Caco-2 (cell line): ENCODE data around the gene MAD1L1. TPM values are rescaled to one million over a fixed set of nuclear protein-coding genes. Genes with fewer than 3 reads are reported as not detected.

ENCODE experiments used
- BruUV-seq: library from RNA; stranded (reverse); fragments of 400-500 nt; replicated peaks from 2 replicates; lab custom pipeline; 2021; lab: Mats Ljungman, UMichigan
- CTCF ChIA-PET: fragments of 300-600 bp; sonication (Branson Sonifier 250); formaldehyde crosslinking; loops from one replicate; lab custom pipeline; 2022; ENCODE audit warnings: antibody characterized with exemption; lab: Charles Lee
- POLR2A ChIA-PET: fragments of 300-600 bp; sonication (Branson Sonifier 250); formaldehyde crosslinking; loops from one replicate; lab custom pipeline; 2022; ENCODE audit warnings: antibody characterized with exemption; lab: Charles Lee
- DNase-seq, 2 experiments: peaks; one replicate each; pipeline versions ENCODE4 v3.0.0 to v3.0.0-alpha.2; 2020 to 2022
- H3K27me3 ChIP-seq: replicated peaks from 2 replicates; pipeline ENCODE4 v1.6.0; 2011; ENCODE audit warnings: low read length; ENCODE audit not compliant: control insufficient read depth, insufficient read depth
- H3K36me3 ChIP-seq: 2 replicates; pipeline ENCODE4 v1.5.1; 2011; ENCODE audit warnings: low read length; ENCODE audit not compliant: control insufficient read depth, insufficient read depth
- H3K4me1 ChIP-seq: fragments of 250-450 bp; sonication (Bioruptor Pico); 2 replicates; pipeline ENCODE4 v1.5.1; 2020; ENCODE audit warnings: mild to moderate bottlenecking
- H3K4me3 ChIP-seq: 2 replicates; pipeline ENCODE4 v1.5.1; 2011; ENCODE audit warnings: low read depth, mild to moderate bottlenecking, control low read depth, low read length
- H3K9me3 ChIP-seq: fragments of 250-450 bp; sonication (Bioruptor Pico); 2 replicates; pipeline ENCODE4 v1.5.1; 2020; ENCODE audit warnings: mild to moderate bottlenecking, moderate library complexity
- H3K27ac Mint-ChIP-seq: one replicate; pipeline ENCODE4 v1.8.0; 2022; ENCODE audit warnings: mixed read lengths; ENCODE audit not compliant: unreplicated experiment
- H3K27me3 Mint-ChIP-seq: one replicate; pipeline ENCODE4 v1.8.0; 2022; ENCODE audit warnings: mixed read lengths; ENCODE audit not compliant: insufficient read depth, unreplicated experiment
- H3K36me3 Mint-ChIP-seq: one replicate; pipeline ENCODE4 v1.8.0; 2022; ENCODE audit warnings: mild to moderate bottlenecking, mixed read lengths; ENCODE audit not compliant: insufficient read depth, unreplicated experiment
- H3K4me1 Mint-ChIP-seq: one replicate; pipeline ENCODE4 v1.8.0; 2022; ENCODE audit warnings: low read depth, mixed read lengths; ENCODE audit not compliant: unreplicated experiment
- H3K4me3 Mint-ChIP-seq: one replicate; pipeline ENCODE4 v1.8.0; 2022; ENCODE audit warnings: mild to moderate bottlenecking, moderate library complexity, mixed read lengths; ENCODE audit not compliant: unreplicated experiment
- H3K9me3 Mint-ChIP-seq: one replicate; pipeline ENCODE4 v1.8.0; 2022; ENCODE audit warnings: mixed read lengths; ENCODE audit not compliant: unreplicated experiment
- CTCF ChIP-seq, 2 experiments: fragments of 200-600 bp in 1 of 2; IDR thresholded peaks; 1 replicate in 1 of 2; 2 replicates in 1 of 2; pipeline versions ENCODE4 v1.5.1 to v1.8.0; 2011 to 2022; ENCODE audit warnings: antibody characterized with exemption in 1 of 2, control low read depth in 1 of 2, inconsistent platforms in 1 of 2, low read depth in 1 of 2, low read length in 1 of 2, mild to moderate bottlenecking in 1 of 2, moderate library complexity in 1 of 2; ENCODE audit not compliant: insufficient read depth in 1 of 2, severe bottlenecking in 1 of 2, unreplicated experiment in 1 of 2
- intact Hi-C: fragments of 100-400 bp; cut with micrococcal nuclease; formaldehyde crosslinking; loops from one replicate; pipeline ENCODE4 v1.10.0; 2022; ENCODE audit not compliant: unreplicated experiment
- total RNA-seq: library from RNA; stranded (reverse); gene quantifications from 2 replicates; pipeline ENCODE4 v1.2.3, GENCODE V29; 2022

MAD1L1 gene
- total RNA-seq, 1 experiment from 2014 or later, result 58.6 TPM

- Mint-ChIP-seq H3K9me3 (no peaks in the 10 kb centered on the region), H3K27ac (no peak overlapping the region), H3K4me3 (no peak overlapping the region), H3K36me3 (peaks cover 30% of the 10 kb centered on the region), H3K4me1 (no peaks in the 10 kb centered on the region), H3K27me3 (no peaks in the 10 kb centered on the region)
- POLR2A ChIA-PET, result no interaction called here
- no TSS peak for BruUV-seq
- CTCF ChIA-PET, result no interaction called here
- H3K4me3 ChIP-seq, result no peak overlapping the region
- no peaks in the 10 kb centered on the region for H3K4me1 ChIP-seq
- TF ChIP-seq CTCF (IDR thresholded peaks at IDR 0.05; ENCODE audit: insufficient read depth in 1 of 2, low read depth in 1 of 2, low read length in 1 of 2, severe bottlenecking in 1 of 2, unreplicated experiment in 1 of 2), result no peak
- H3K9me3 ChIP-seq, result no peaks in the 10 kb centered on the region
- no peaks in the 10 kb centered on the region for H3K36me3 ChIP-seq
- no peaks in the 10 kb centered on the region for H3K27me3 ChIP-seq
- DNase-seq, result no peak
- intact Hi-C loops, result no loop called here
Observed at GRCh38 chr7:1943326-1943725, 289.4 kb downstream of the MAD1L1 start.

- H3K27ac Mint-ChIP-seq, result no peak overlapping the region
- H3K4me1 Mint-ChIP-seq, result no peaks in the 10 kb centered on the region
- peaks cover 30% of the 10 kb centered on the region for H3K36me3 Mint-ChIP-seq
- intact Hi-C loops, result no loop called here
- no peaks in the 10 kb centered on the region for H3K27me3 Mint-ChIP-seq
- DNase-seq, result no peak
- Histone ChIP-seq H3K4me3 (no peak overlapping the region), H3K9me3 (no peaks in the 10 kb centered on the region), H3K27me3 (no peaks in the 10 kb centered on the region), H3K4me1 (no peaks in the 10 kb centered on the region), H3K36me3 (no peaks in the 10 kb centered on the region)
- TF ChIP-seq CTCF (IDR thresholded peaks at IDR 0.05; ENCODE audit: insufficient read depth in 1 of 2, low read depth in 1 of 2, low read length in 1 of 2, severe bottlenecking in 1 of 2, unreplicated experiment in 1 of 2), result no peak
- H3K9me3 Mint-ChIP-seq, result no peaks in the 10 kb centered on the region
- no peak overlapping the region for H3K4me3 Mint-ChIP-seq
- CTCF ChIA-PET, result no interaction called here
- BruUV-seq, result no TSS peak
- POLR2A ChIA-PET, result no interaction called here
Observed at GRCh38 chr7:1942941-1943289, 289.8 kb downstream of the MAD1L1 start.

- Histone ChIP-seq H3K36me3 (no peaks in the 10 kb centered on the region), H3K27me3 (no peaks in the 10 kb centered on the region), H3K4me3 (no peak overlapping the region), H3K9me3 (no peaks in the 10 kb centered on the region), H3K4me1 (no peaks in the 10 kb centered on the region)
- POLR2A ChIA-PET, result no interaction called here
- intact Hi-C loops, result no loop called here
- CTCF ChIA-PET, result no interaction called here
- DNase-seq, result no peak
- H3K4me3 Mint-ChIP-seq, result no peak overlapping the region
- no TSS peak for BruUV-seq
- TF ChIP-seq CTCF (IDR thresholded peaks at IDR 0.05; ENCODE audit: insufficient read depth in 1 of 2, low read depth in 1 of 2, low read length in 1 of 2, severe bottlenecking in 1 of 2, unreplicated experiment in 1 of 2), result no peak
- no peaks in the 10 kb centered on the region for H3K9me3 Mint-ChIP-seq
- no peaks in the 10 kb centered on the region for H3K27me3 Mint-ChIP-seq
- H3K4me1 Mint-ChIP-seq, result no peaks in the 10 kb centered on the region
- peaks cover 30% of the 10 kb centered on the region for H3K36me3 Mint-ChIP-seq
- no peak overlapping the region for H3K27ac Mint-ChIP-seq
Observed at GRCh38 chr7:1942243-1942940, 290.4 kb downstream of the MAD1L1 start.
